OCI-LY3 (cell line): Measurements from ENCODE around the gene ATG3.

Experiments
- EZH2phosphoT487 ChIP-seq: fragments of 200-600 bp; shearing (Covaris generic); IDR thresholded peaks from 2 replicates; pipeline ENCODE4 v1.6.1; 2018; ENCODE audit warnings: antibody characterized with exemption, mixed run types, low read depth
- TF ChIP-seq, protein P1 (sequence below): fragments of 200-600, 300-600 bp; sonication (generic); IDR thresholded peaks from 2 replicates; pipeline ENCODE4 v1.5.1; 2014; ENCODE audit warnings: antibody characterized with exemption, low read length, low read depth

DNA sequence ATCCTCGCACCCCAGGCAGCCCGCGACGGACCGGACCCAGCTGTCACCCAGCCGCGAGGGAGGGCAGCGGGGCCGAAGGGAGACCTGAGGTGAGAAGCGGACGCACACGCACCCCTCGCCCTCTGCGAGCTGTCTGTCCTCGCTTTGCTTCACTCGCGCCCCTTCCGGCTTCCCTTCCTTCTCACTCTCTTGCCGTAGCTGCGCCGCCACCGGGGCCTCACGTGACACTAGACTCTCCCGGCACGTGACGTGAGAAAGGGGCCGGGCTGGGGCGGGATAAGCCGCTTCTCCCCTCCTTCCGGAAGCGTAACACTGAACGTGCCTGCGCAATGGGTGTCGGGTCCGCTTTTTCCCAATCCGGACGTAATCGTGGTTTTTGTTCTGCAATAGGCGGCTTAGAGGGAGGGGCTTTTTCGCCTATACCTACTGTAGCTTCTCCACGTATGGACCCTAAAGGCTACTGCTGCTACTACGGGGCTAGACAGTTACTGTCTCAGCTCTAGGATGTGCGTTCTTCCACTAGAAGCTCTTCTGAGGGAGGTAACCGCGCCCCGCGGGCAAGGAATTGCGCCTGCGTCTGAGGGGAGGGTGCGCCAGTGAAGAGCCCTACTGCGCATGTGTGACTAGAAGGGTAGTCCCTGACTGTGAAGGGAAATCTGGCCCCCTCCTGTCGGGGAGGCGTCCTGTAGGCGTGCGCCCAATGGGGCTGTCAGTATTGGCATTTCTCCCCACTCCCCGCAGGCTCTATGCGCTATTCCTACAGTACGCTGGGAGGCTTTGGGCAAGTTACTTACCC is at the start of gene ATG3, which contains the start of gene SLC35A5:
- TF ChIP-seq, protein P1, sequence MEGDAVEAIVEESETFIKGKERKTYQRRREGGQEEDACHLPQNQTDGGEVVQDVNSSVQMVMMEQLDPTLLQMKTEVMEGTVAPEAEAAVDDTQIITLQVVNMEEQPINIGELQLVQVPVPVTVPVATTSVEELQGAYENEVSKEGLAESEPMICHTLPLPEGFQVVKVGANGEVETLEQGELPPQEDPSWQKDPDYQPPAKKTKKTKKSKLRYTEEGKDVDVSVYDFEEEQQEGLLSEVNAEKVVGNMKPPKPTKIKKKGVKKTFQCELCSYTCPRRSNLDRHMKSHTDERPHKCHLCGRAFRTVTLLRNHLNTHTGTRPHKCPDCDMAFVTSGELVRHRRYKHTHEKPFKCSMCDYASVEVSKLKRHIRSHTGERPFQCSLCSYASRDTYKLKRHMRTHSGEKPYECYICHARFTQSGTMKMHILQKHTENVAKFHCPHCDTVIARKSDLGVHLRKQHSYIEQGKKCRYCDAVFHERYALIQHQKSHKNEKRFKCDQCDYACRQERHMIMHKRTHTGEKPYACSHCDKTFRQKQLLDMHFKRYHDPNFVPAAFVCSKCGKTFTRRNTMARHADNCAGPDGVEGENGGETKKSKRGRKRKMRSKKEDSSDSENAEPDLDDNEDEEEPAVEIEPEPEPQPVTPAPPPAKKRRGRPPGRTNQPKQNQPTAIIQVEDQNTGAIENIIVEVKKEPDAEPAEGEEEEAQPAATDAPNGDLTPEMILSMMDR, result no peak
- no peak for TF ChIP-seq EZH2phosphoT487
